GM06990 (cell line): ENCODE results near the gene GPR18.
A peak's percentile ranks its signal among the peaks of the same experiment; 100 is the strongest.

Source experiments
- DNase-seq: peaks from one replicate; pipeline ENCODE4 v3.0.0-alpha.2; 2011; ENCODE audit not compliant: insufficient read length; ENCODE audit errors: extremely low read depth
- H3K27me3 ChIP-seq: replicated peaks from 2 replicates; pipeline ENCODE4 v1.6.0; 2011; ENCODE audit warnings: low read length; ENCODE audit not compliant: control insufficient read depth, insufficient read depth
- H3K36me3 ChIP-seq: 2 replicates; pipeline ENCODE4 v1.5.1; 2011; ENCODE audit warnings: low read length; ENCODE audit not compliant: control insufficient read depth, insufficient read depth
- H3K4me3 ChIP-seq: replicated peaks from 2 replicates; pipeline ENCODE4 v1.5.1; 2011; ENCODE audit warnings: low read depth, mild to moderate bottlenecking, control low read depth, low read length
- TF ChIP-seq, protein P1 (sequence below): IDR thresholded peaks from 2 replicates; pipeline ENCODE4 v1.5.1; 2011; ENCODE audit warnings: low read length, control low read depth, mild to moderate bottlenecking, inconsistent platforms; ENCODE audit not compliant: insufficient read depth, poor library complexity, severe bottlenecking

Gene GPR18

DNA sequence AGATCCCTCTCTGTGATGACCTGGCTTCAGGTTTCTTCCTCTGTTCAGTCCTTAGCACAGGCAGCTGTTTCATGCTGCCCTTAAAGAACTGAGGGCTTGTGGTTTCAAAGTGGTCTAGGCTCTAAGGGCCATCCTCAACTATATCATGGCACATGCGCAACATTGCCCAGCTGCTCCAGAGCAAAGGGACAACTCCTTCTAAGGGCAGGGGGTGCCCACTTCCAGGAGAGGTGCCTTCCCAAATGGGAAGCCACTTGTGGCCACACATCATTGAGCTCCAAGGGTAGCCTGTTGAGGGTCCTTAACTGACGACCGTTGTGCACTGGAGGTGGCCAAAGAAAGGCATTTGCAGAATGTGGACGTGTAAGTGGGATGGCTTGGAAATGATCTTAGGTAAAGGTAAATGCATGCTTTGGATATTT is 41.8 kb upstream of the GPR18 start:
- DNase-seq: no peak
- H3K4me3 ChIP-seq: 0 out of 2 replicates have a peak overlapping the region, but pooled peaks have one; percentile 7
- peaks cover 8% of the 10 kb centered on the region for H3K36me3 ChIP-seq
- TF ChIP-seq, protein P1, sequence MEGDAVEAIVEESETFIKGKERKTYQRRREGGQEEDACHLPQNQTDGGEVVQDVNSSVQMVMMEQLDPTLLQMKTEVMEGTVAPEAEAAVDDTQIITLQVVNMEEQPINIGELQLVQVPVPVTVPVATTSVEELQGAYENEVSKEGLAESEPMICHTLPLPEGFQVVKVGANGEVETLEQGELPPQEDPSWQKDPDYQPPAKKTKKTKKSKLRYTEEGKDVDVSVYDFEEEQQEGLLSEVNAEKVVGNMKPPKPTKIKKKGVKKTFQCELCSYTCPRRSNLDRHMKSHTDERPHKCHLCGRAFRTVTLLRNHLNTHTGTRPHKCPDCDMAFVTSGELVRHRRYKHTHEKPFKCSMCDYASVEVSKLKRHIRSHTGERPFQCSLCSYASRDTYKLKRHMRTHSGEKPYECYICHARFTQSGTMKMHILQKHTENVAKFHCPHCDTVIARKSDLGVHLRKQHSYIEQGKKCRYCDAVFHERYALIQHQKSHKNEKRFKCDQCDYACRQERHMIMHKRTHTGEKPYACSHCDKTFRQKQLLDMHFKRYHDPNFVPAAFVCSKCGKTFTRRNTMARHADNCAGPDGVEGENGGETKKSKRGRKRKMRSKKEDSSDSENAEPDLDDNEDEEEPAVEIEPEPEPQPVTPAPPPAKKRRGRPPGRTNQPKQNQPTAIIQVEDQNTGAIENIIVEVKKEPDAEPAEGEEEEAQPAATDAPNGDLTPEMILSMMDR: no peak
- no peaks in the 10 kb centered on the region for H3K27me3 ChIP-seq

DNA sequence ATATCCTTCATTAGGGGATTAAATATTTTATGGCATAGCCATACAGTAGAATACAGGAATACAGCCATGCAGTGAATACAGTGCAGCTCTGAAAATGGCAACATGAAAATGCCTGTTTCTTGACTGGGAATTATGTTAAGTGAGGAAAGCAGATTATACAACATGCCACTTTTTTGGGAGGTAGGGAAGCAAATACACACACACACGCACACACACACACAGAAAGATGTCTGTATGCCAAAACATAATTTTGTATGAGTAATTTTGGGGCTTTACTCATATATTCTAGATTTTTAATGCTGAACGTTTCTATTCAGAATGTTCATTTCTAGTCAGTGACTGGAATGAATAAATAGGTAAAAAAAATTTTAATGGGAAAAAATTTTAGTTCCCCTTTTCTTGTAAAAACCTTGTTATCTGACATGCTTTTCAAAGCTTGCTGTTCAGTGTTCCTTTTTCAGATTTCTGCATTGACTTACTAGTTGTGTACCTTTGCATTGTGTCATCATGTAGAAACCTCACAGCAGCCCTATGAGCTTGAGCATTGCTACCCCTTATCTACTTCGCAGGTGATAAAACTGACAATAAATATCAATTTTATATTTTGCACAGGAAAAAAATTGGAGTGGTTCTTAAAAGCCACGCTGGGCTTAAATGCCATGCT is 41.2 kb upstream of the GPR18 start:
- DNase-seq: no peak
- no peak overlapping the region for H3K4me3 ChIP-seq
- TF ChIP-seq, protein P1: no peak
- no peaks in the 10 kb centered on the region for H3K27me3 ChIP-seq
- peaks cover 9% of the 10 kb centered on the region for H3K36me3 ChIP-seq

GRCh38 chr13:99298056-99298455 is 39.9 kb upstream of the GPR18 start:
- Histone ChIP-seq H3K4me3 (no peak overlapping the region), H3K36me3 (peaks cover 12% of the 10 kb centered on the region), H3K27me3 (no peaks in the 10 kb centered on the region)
- TF ChIP-seq, protein P1: no peak
- no peak for DNase-seq

DNA sequence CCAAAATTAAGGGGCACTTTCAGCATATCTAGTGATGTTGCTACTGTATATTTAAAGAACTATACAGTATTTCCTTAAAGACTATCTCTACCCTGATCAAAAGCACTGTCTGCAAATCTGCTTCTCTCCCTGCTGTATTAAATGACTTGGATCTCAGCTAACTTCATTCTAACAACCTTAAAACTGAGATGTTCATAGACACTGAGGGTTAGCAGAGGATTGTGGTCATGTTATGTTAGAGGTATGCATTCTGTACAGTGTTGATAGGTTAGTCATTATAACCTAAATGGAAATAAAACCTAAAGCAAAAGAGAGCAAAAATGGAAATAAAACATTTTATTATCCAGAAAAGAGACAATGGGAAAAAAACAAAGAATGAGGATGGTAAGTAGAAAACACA is 39.2 kb upstream of the GPR18 start:
- H3K36me3 ChIP-seq: peaks cover 12% of the 10 kb centered on the region
- TF ChIP-seq, protein P1: no peak
- DNase-seq: no peak
- H3K4me3 ChIP-seq: no peak overlapping the region
- no peaks in the 10 kb centered on the region for H3K27me3 ChIP-seq

GRCh38 chr13:99296398-99296797 is 38.2 kb upstream of the GPR18 start:
- TF ChIP-seq, protein P1: no peak
- Histone ChIP-seq H3K36me3 (peaks cover 12% of the 10 kb centered on the region), H3K27me3 (no peaks in the 10 kb centered on the region), H3K4me3 (no peak overlapping the region)
- peak; percentile 63 for DNase-seq
